Trophoblast cell (in vitro differentiated cells and primary cell): ENCODE data around the gene ELL2.

Experiments used
- DNase-seq, 2 donors: peaks; one replicate each; pipeline ENCODE4 v3.0.0-alpha.2; 2016
- H2AFZ ChIP-seq: 2 replicates; pipeline ENCODE4 v1.6.1; 2013; ENCODE audit warnings: low read length, moderate library complexity, mild to moderate bottlenecking; ENCODE audit not compliant: insufficient read depth, poor library complexity
- H2AK5ac ChIP-seq: 2 replicates; pipeline ENCODE4 v1.6.1; 2013; ENCODE audit warnings: mild to moderate bottlenecking, low read length
- H2BK120ac ChIP-seq: 2 replicates; pipeline ENCODE4 v1.6.1; 2013; ENCODE audit warnings: low read length, mild to moderate bottlenecking, moderate library complexity; ENCODE audit not compliant: insufficient read depth, poor library complexity
- H2BK12ac ChIP-seq: 2 replicates; pipeline ENCODE4 v1.6.1; 2013; ENCODE audit warnings: mild to moderate bottlenecking, low read length, moderate library complexity
- H2BK5ac ChIP-seq: 2 replicates; pipeline ENCODE4 v1.6.1; 2013; ENCODE audit warnings: low read length, low read depth, moderate library complexity, mild to moderate bottlenecking; ENCODE audit not compliant: poor library complexity
- H3K14ac ChIP-seq: 2 replicates; pipeline ENCODE4 v1.6.1; 2013; ENCODE audit warnings: mild to moderate bottlenecking, low read length
- H3K18ac ChIP-seq: 2 replicates; pipeline ENCODE4 v1.6.1; 2013; ENCODE audit warnings: mild to moderate bottlenecking, low read length
- H3K23ac ChIP-seq: 2 replicates; pipeline ENCODE4 v1.6.1; 2013; ENCODE audit warnings: low read length
- H3K27ac ChIP-seq: 2 replicates; pipeline ENCODE4 v1.5.1; 2013; ENCODE audit warnings: low read depth, mild to moderate bottlenecking, inconsistent platforms, low read length, moderate library complexity
- H3K27me3 ChIP-seq: 2 replicates; pipeline ENCODE4 v1.6.1; 2013; ENCODE audit warnings: inconsistent platforms, mild to moderate bottlenecking, low read length, moderate library complexity; ENCODE audit not compliant: insufficient read depth
- H3K36me3 ChIP-seq, 2 experiments: 1 replicate in 1 of 2; 2 replicates in 1 of 2; pipeline ENCODE4 v1.6.1; 2013; ENCODE audit warnings: low read length in 2 of 2, mild to moderate bottlenecking in 2 of 2, moderate library complexity in 1 of 2; ENCODE audit not compliant: insufficient read depth in 2 of 2, control insufficient read depth in 1 of 2
- H3K4ac ChIP-seq: 2 replicates; pipeline ENCODE4 v1.6.1; 2013; ENCODE audit warnings: low read depth, mild to moderate bottlenecking, low read length, moderate library complexity
- H3K4me1 ChIP-seq, 2 experiments: 1 replicate in 1 of 2; 2 replicates in 1 of 2; pipeline ENCODE4 v1.6.1; 2013; ENCODE audit warnings: low read length in 2 of 2, mild to moderate bottlenecking in 2 of 2, moderate library complexity in 1 of 2; ENCODE audit not compliant: insufficient read depth in 2 of 2, control insufficient read depth in 1 of 2
- H3K4me2 ChIP-seq: 2 replicates; pipeline ENCODE4 v1.6.1; 2013; ENCODE audit warnings: inconsistent platforms, mild to moderate bottlenecking, low read length, moderate library complexity
- H3K4me3 ChIP-seq: 2 replicates; pipeline ENCODE4 v1.5.1; 2013; ENCODE audit warnings: mild to moderate bottlenecking, low read depth, low read length, inconsistent platforms
- H3K79me1 ChIP-seq: one replicate; pipeline ENCODE4 v1.6.1; 2013; ENCODE audit warnings: low read length
- H3K79me2 ChIP-seq: 2 replicates; pipeline ENCODE4 v1.6.1; 2013; ENCODE audit warnings: low read length, mild to moderate bottlenecking; ENCODE audit not compliant: control insufficient read depth, insufficient read depth, poor library complexity
- H3K9ac ChIP-seq: 2 replicates; pipeline ENCODE4 v1.6.1; 2013; ENCODE audit warnings: mild to moderate bottlenecking, low read length
- H3K9me3 ChIP-seq: 2 replicates; pipeline ENCODE4 v1.6.1; 2013; ENCODE audit warnings: low read depth, mild to moderate bottlenecking, control low read depth, inconsistent platforms, low read length; ENCODE audit not compliant: insufficient read depth
- H4K12ac ChIP-seq: 2 replicates; pipeline ENCODE4 v1.6.1; 2013; ENCODE audit warnings: low read depth, mild to moderate bottlenecking, low read length, moderate library complexity
- H4K8ac ChIP-seq: 2 replicates; pipeline ENCODE4 v1.6.1; 2013; ENCODE audit warnings: low read depth, mild to moderate bottlenecking, low read length, moderate library complexity
- H4K91ac ChIP-seq: one replicate; pipeline ENCODE4 v1.6.1; 2013; ENCODE audit warnings: low read depth, mild to moderate bottlenecking, low read length, moderate library complexity
- WGBS: extraction: QIAGEN DNeasy Blood & Tissue Kit; methylation state at CpG from one replicate; pipeline ENCODE4 v1.1.7; 2013; ENCODE audit warnings: missing lambda C conversion rate; ENCODE audit not compliant: insufficient read length, insufficient coverage; ENCODE audit errors: extremely low coverage; 5-methylcytosine and 5-hydroxymethylcytosine counted together

Gene ELL2

GRCh38 chr5:95983080-95983479 lies 21.4 kb upstream of the ELL2 start:
- Histone ChIP-seq H3K9me3 (no peaks in the 10 kb centered on the region), H3K4ac (no peak overlapping the region), H3K4me1 (peaks cover 0 to 9% of the 10 kb centered on the region in 2 experiments), H3K79me1 (peaks cover 3% of the 10 kb centered on the region), H2BK120ac (no peak overlapping the region), H3K23ac (no peak overlapping the region), H4K12ac (no peak overlapping the region), H3K36me3 (no peaks in the 10 kb centered on the region), H4K8ac (no peak overlapping the region), H3K27me3 (no peaks in the 10 kb centered on the region), H2AK5ac (no peak overlapping the region), H2BK5ac (no peak overlapping the region), H4K91ac (no peak overlapping the region), H2AFZ (no peak overlapping the region), H3K27ac (no peak overlapping the region), H3K79me2 (no peaks in the 10 kb centered on the region), H3K9ac (no peak overlapping the region), H3K4me2 (no peak overlapping the region), H3K4me3 (no peak overlapping the region), H2BK12ac (no peak overlapping the region), H3K14ac (no peak overlapping the region), H3K18ac (no peak overlapping the region)
- DNase-seq = no peak

DNA sequence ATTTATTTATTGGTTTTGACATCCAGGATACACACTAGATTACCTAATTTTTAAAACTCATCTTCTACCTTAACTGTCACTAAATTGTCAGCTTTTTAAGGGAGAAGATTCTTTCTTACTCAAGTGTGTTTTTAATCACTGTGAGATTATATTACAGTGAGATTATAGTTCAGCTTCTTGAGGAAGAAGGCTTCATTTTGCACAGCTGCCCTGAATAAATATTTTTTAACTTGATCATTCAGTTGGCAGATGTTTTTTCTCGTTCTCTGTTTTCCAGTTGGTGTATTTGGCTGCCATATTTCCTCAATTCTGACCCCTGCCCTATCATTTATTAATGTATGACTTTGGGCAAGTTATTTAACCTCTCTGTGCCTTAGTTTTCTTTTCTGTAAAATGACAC lies 15.0 kb upstream of the ELL2 start:
- Histone ChIP-seq H2BK120ac (no peak overlapping the region), H3K4me2 (no peak overlapping the region), H3K79me1 (no peaks in the 10 kb centered on the region), H3K27me3 (no peaks in the 10 kb centered on the region), H3K79me2 (no peaks in the 10 kb centered on the region), H3K23ac (no peak overlapping the region), H3K18ac (no peak overlapping the region), H2BK12ac (no peak overlapping the region), H3K9ac (no peak overlapping the region), H3K4me1 (peaks cover 0 to 4% of the 10 kb centered on the region in 2 experiments), H2AFZ (no peak overlapping the region), H4K91ac (no peak overlapping the region), H3K27ac (no peak overlapping the region), H4K8ac (no peak overlapping the region), H3K14ac (no peak overlapping the region), H4K12ac (no peak overlapping the region), H2BK5ac (no peak overlapping the region), H2AK5ac (no peak overlapping the region), H3K4me3 (no peak overlapping the region), H3K9me3 (no peaks in the 10 kb centered on the region), H3K4ac (no peak overlapping the region), H3K36me3 (no peaks in the 10 kb centered on the region)
- no CpG with 5 or more reads among the region's 1 CpG for WGBS
- no peak for DNase-seq

- H3K4ac ChIP-seq = no peak overlapping the region
- H2BK12ac ChIP-seq = no peak overlapping the region
- no peak overlapping the region for H3K4me2 ChIP-seq
- H3K79me1 ChIP-seq = no peaks in the 10 kb centered on the region
- no CpG with 5 or more reads among the region's 1 CpG for WGBS
- H3K23ac ChIP-seq = no peak overlapping the region
- no peak overlapping the region for H2BK5ac ChIP-seq
- no peak for DNase-seq
- H3K4me1 ChIP-seq = peaks cover 0 to 4% of the 10 kb centered on the region in 2 experiments
- H3K9me3 ChIP-seq = no peaks in the 10 kb centered on the region
- no peak overlapping the region for H3K4me3 ChIP-seq
- no peaks in the 10 kb centered on the region for H3K27me3 ChIP-seq
- no peaks in the 10 kb centered on the region for H3K36me3 ChIP-seq
- no peak overlapping the region for H3K18ac ChIP-seq
- no peak overlapping the region for H4K8ac ChIP-seq
- no peak overlapping the region for H3K14ac ChIP-seq
- H3K9ac ChIP-seq = no peak overlapping the region
- H2AFZ ChIP-seq = no peak overlapping the region
- H2AK5ac ChIP-seq = no peak overlapping the region
- H4K91ac ChIP-seq = no peak overlapping the region
- H2BK120ac ChIP-seq = no peak overlapping the region
- no peak overlapping the region for H3K27ac ChIP-seq
- no peak overlapping the region for H4K12ac ChIP-seq
- no peaks in the 10 kb centered on the region for H3K79me2 ChIP-seq
Measured at GRCh38 chr5:95975703-95976102, 14.1 kb upstream of the ELL2 start.

DNA sequence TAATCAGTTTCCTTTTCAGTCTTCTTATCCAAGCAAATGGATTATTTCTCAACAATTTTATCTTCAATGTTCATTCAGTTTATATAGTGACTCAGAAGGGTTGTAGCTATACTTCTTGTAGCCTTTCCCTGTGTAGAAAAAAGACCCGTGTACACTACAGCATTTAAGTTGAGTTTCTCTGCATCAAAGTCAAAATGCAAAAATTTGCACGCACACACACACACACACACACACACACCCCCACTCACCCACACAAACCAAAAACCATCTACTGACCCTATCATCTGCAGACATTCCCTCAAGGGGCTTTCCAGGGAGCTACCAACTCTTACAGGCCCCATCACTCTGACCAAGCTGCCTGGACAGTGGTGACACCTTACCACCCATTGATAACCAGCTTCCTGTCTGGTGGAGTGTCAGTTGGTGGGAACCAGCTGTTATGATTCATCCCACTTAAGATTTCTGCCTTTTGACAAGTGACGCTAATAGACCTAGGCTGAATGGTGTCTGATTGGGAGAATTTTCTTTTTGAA lies 12.2 kb upstream of the ELL2 start:
- no peak overlapping the region for H4K8ac ChIP-seq
- no peak overlapping the region for H4K91ac ChIP-seq
- H3K18ac ChIP-seq = no peak overlapping the region
- no peak overlapping the region for H3K27ac ChIP-seq
- H2BK12ac ChIP-seq = no peak overlapping the region
- peaks cover 0 to 4% of the 10 kb centered on the region in 2 experiments for H3K4me1 ChIP-seq
- no peak overlapping the region for H3K9ac ChIP-seq
- DNase-seq = no peak
- H3K23ac ChIP-seq = no peak overlapping the region
- no peak overlapping the region for H2BK5ac ChIP-seq
- no peaks in the 10 kb centered on the region for H3K9me3 ChIP-seq
- no peak overlapping the region for H2BK120ac ChIP-seq
- H3K14ac ChIP-seq = no peak overlapping the region
- no peaks in the 10 kb centered on the region for H3K27me3 ChIP-seq
- WGBS = no CpG with 5 or more reads among the region's 3 CpGs
- no peak overlapping the region for H2AK5ac ChIP-seq
- no peaks in the 10 kb centered on the region for H3K79me1 ChIP-seq
- H3K4me3 ChIP-seq = no peak overlapping the region
- no peak overlapping the region for H2AFZ ChIP-seq
- no peaks in the 10 kb centered on the region for H3K36me3 ChIP-seq
- no peaks in the 10 kb centered on the region for H3K79me2 ChIP-seq
- no peak overlapping the region for H4K12ac ChIP-seq
- no peak overlapping the region for H3K4me2 ChIP-seq
- no peak overlapping the region for H3K4ac ChIP-seq
